HEK293T (cell line): ENCODE data around the gene CBFA2T2.

Experiments used
- BHLHE40 ChIP-seq: fragments of 450-650 bp; IDR thresholded peaks from 2 replicates; pipeline ENCODE4 v1.6.1; 2016; ENCODE audit warnings: mild to moderate bottlenecking, moderate library complexity, borderline replicate concordance
- CTBP1 ChIP-seq: fragments of 450-650 bp; IDR thresholded peaks from 2 replicates; pipeline ENCODE4 v1.6.1; 2016; ENCODE audit warnings: borderline replicate concordance
- ELF4 ChIP-seq: fragments of 450-650 bp; IDR thresholded peaks from 2 replicates; pipeline ENCODE4 v1.6.1; 2017; ENCODE audit warnings: antibody characterized with exemption
- FOXA1 ChIP-seq: fragments of 450-650 bp; IDR thresholded peaks from 2 replicates; pipeline ENCODE4 v1.6.1; 2016; ENCODE audit warnings: mild to moderate bottlenecking
- FOXK2 ChIP-seq: fragments of 450-650 bp; IDR thresholded peaks from 2 replicates; pipeline ENCODE4 v1.6.1; 2016; ENCODE audit warnings: mild to moderate bottlenecking
- HDGF ChIP-seq: fragments of 450-650 bp; IDR thresholded peaks from 2 replicates; pipeline ENCODE4 v1.6.1; 2017; ENCODE audit warnings: antibody characterized with exemption, borderline replicate concordance
- NFRKB ChIP-seq: fragments of 450-650 bp; IDR thresholded peaks from 2 replicates; pipeline ENCODE4 v1.6.1; 2016; ENCODE audit warnings: mild to moderate bottlenecking, moderate library complexity
- SP1 ChIP-seq: fragments of 450-650 bp; IDR thresholded peaks from 2 replicates; pipeline ENCODE4 v1.6.1; 2017
- SUZ12 ChIP-seq: fragments of 450-650 bp; IDR thresholded peaks from 2 replicates; pipeline ENCODE4 v1.6.1; 2016; ENCODE audit warnings: mild to moderate bottlenecking
- TARDBP ChIP-seq: fragments of 450-650 bp; IDR thresholded peaks from 2 replicates; pipeline ENCODE4 v1.6.1; 2016
- ZNF384 ChIP-seq: fragments of 450-650 bp; IDR thresholded peaks from 2 replicates; pipeline ENCODE4 v1.6.1; 2016
- TF ChIP-seq, protein P1 (sequence below): fragments of 450-650 bp; IDR thresholded peaks from 2 replicates; pipeline ENCODE4 v1.6.1; 2016

DNA sequence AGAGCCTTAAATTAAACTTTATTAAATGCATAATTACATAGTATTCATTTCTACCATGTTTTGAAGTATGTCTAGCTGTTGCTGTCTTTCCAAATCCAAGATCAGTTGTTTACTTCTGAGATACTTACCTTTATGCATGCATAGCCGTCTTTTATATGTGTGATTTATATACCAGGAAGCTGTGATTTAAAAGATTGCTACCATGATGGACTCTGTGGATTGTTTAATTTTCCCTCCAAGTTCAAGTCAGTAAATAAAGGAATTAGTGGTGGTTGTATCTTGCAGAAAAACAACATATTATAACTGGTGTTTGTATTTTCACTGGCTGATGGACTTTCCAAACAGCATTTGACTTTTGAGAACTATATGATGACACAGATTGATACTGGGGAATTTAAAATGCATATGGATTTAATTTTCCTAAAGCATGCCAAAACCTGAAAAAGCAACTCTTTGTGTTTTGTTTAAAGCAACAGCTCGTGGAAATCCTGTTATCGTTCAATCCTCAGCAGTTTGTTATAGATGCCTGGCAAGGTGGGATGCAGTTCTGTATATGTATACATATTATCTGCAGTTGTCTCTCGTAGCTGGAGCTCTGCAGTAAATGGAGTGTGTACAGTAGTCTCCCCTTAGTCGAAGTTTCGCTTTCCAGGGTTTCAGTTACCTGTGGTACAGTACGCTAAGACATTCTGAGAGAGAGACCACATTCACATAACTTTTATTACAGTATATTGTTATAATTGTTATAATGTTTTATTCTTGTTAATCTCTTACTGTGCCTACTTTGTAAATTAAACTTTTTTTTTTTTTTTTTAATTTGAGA is 77.1 kb downstream of the CBFA2T2 start:
- TF ChIP-seq NFRKB = no peak
- no peak for TF ChIP-seq BHLHE40
- TF ChIP-seq CTBP1 = no peak
- no peak for TF ChIP-seq TARDBP
- no peak for TF ChIP-seq SUZ12
- TF ChIP-seq ZNF384 = no peak
- no peak for TF ChIP-seq FOXA1
- no peak for TF ChIP-seq HDGF
- no peak for TF ChIP-seq SP1
- TF ChIP-seq, protein P1, sequence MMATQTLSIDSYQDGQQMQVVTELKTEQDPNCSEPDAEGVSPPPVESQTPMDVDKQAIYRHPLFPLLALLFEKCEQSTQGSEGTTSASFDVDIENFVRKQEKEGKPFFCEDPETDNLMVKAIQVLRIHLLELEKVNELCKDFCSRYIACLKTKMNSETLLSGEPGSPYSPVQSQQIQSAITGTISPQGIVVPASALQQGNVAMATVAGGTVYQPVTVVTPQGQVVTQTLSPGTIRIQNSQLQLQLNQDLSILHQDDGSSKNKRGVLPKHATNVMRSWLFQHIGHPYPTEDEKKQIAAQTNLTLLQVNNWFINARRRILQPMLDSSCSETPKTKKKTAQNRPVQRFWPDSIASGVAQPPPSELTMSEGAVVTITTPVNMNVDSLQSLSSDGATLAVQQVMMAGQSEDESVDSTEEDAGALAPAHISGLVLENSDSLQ = no peak
- TF ChIP-seq ELF4 = no peak
- TF ChIP-seq FOXK2 = no peak
